HG03139 (cell line): ENCODE data around the gene PRR14L.

Source experiments
- ATAC-seq: cut with Tn5 transposase; IDR thresholded peaks from one replicate; pipeline ENCODE4 v1.9.1; 2021; ENCODE audit not compliant: unreplicated experiment

PRR14L gene

DNA sequence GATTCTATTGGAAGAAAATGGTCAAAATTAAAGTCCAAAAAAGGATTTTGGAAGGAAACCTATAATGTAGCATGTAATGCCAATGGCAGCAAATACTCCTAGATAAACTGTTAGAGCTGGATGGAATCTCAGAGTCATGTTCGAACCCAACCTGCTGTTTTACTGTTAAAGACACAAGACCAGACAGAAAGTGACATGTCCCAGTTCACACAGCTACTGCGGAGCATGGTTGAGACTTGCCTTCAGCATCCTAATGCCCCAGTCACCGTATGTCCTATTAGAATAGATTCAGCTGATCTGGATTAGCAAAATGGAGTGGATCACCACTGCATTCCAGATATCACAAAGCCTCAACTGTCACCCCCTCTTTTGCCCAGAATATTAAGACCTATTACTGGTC is 102.9 kb downstream of the PRR14L start:
- no peak for ATAC-seq

DNA sequence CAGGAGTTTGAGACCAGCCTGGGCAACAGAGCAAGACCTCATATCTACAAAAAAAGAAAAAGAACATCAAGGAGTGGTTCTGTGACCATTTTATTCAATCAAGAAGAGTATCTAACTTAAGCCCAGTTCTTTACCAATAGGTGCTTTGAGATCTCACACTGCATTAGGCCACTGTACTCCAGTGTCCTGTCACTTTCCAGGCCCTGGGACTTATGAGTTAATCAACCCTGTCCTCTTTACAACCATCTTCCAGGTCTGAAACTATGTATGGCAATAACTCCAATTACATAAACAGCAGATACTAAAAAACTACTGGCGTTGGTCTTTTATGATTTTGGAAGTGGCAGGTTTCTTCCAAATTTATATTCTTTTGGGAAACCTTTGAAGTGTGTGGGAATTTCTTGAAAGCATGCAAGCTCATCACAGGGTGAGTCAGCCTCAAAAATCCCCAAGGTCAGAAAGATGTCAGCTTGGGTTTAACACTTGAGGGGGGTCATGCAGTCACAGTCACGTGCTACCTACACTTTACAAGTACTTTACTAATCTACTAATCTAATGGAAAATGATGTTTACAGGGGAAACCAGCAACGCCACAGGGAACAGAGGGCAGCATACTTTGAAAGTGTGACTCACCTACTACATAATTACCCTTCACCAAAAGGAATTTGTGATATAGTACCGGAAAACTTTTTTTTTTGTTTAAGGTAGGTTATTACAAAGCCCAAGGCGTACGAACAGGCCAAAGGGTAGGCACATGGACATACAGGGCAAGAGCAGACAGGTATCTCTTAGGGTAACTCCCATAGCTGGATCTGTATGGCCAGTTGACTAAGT is 103.5 kb downstream of the PRR14L start:
- no peak for ATAC-seq

DNA sequence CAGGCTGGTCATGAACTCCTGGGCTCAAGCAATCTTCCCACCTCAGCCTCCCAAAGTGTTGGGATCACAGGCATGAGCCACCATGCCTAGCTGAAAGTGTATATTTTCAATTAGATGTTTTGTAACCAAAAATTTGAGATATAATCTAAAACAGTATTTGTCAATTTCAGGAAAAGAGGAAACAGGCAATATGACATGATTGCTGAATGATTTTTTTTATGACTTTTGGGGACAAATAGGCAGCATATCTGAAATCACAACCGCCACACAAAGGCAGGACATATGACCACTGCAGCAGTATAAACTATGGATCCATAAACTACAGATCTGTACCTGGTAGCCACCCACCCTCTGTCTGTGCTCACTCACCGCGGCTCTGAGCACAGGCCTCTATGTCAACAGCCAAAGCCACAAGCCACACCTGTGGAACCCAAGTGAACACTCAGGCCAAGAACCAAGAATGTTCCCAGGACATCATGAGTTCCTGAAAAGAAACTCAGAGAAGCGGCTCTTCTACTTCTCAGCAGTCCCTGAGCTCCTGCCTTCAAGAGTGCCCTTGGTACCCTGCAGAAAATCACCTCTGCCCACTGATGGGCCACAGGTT is 110.4 kb downstream of the PRR14L start:
- no peak for ATAC-seq

DNA sequence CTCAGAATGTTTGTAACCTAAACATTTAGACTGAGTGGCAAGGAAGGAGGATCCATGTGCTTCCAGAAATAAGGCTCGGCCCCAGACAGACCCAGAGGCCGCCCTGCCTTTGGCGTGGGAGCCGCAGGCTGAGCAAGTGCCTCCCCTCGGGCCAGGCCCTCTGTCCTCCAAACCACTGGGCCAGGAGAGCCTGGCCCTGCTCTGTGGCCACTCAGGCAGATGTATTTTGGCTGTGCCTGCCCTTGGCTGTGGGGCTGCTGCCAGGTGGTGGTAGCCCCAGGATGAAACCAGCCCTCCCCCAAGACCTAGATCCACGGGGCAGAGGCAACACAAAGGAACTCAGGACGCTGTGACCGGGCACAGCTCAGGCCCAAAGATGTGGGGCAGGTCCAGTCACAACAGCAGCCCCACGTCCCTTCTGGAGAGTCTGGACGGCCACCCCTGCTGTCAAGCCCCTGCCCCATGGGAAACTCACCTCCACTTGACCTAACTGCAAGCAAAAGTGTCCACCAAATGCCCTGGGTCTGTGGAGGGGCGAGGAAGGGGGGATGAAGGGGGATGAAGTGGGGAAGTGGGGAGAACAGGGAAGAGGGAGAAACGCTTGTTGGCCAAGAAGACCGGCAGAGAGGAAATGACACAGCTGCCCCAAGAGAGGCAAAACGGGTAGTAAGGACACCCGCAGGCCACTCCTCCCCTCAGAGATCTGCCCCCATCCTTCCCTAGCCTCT is 111.9 kb downstream of the PRR14L start:
- no peak for ATAC-seq

DNA sequence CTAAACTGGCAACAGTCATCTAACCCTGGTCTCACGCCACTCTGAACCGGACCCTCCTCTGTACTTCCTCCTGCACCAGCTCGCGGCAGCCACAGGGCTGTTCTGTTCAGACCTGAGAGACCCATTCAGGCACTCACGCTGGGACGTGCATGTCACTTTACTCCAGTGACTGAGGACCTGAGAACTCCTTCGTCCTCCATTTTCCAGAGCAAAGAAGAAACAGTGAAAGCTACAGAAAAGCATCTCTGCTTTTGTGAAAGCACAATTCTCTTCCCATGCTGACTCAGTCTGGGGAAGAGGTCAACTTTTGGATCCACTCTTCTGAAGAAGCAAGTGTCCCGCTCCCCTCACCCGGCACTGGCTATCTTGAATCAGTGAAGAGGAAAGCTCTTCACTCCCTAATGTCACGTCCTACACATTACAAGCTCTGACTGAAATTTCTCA is 112.5 kb downstream of the PRR14L start:
- ATAC-seq: peak; percentile 41

DNA sequence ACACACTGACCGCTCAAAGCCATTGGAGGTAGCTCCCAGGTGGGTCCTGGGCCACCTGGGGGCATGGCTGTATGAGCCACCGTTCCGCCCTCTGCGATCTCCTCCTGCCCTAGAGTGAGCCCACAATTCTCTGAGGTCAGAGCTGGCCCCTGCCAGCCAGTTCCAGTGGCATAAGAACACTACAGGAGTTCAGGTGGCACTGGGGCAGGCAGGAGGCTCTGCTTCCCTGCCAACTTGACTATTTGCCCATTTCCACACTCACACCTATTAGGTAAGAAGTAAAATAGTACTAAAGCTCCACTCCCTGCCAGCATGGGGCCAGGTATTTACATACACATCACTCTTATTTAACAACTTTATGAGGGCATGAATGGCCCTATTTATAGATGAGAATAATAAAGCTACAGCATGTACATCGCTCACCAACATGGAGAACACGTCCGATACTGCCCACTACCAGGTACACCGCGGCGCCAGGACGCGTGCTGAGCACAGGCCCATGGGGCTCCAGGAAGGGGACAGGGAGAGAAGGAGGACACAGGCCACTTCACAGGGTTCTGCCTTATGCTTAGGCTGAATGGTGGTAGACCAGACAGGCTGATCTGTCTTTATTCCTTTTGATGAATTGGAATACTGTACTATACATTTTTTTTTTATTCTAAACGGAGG is 114.2 kb downstream of the PRR14L start:
- ATAC-seq: no peak

DNA sequence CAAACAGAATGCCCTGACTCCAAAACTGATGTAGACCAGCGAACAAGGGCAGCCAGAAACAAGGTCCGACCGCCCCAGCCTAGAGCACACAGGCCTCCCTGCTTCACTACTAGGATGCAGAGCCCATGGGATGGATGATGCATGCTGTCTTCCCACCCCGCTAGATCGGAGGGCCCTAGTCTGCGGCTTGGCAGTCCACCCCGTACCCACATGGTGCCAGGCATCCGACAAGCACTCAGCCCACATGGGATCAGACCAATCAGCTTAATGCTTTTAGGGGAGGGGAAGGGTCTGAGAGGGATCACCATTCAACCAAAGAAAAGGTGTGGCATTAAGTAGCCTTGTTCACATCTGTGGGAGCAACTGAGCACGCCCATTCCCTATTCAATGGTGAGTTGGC is 118.5 kb downstream of the PRR14L start:
- no peak for ATAC-seq
